A375 (cell line): ENCODE measurements around the gene GATAD2B. TPM values are rescaled to one million over a fixed set of nuclear protein-coding genes. Genes with fewer than 3 reads are reported as not detected.

Experiments
- small RNA-seq: library from RNA; depleted of rRNA; stranded (forward); fragments of <200 nt; gene quantifications from one replicate; pipeline ENCODE3, GENCODE V24; 2014
- total RNA-seq: library from RNA; depleted of rRNA; stranded (reverse); fragments of >200 nt; shearing (Covaris generic); gene quantifications from 2 replicates; pipeline ENCODE4 v1.2.3, GENCODE V29; 2014; rRNA removed

The GATAD2B gene
- total RNA-seq = 9.7 and 11.2 TPM in 2 replicates

DNA sequence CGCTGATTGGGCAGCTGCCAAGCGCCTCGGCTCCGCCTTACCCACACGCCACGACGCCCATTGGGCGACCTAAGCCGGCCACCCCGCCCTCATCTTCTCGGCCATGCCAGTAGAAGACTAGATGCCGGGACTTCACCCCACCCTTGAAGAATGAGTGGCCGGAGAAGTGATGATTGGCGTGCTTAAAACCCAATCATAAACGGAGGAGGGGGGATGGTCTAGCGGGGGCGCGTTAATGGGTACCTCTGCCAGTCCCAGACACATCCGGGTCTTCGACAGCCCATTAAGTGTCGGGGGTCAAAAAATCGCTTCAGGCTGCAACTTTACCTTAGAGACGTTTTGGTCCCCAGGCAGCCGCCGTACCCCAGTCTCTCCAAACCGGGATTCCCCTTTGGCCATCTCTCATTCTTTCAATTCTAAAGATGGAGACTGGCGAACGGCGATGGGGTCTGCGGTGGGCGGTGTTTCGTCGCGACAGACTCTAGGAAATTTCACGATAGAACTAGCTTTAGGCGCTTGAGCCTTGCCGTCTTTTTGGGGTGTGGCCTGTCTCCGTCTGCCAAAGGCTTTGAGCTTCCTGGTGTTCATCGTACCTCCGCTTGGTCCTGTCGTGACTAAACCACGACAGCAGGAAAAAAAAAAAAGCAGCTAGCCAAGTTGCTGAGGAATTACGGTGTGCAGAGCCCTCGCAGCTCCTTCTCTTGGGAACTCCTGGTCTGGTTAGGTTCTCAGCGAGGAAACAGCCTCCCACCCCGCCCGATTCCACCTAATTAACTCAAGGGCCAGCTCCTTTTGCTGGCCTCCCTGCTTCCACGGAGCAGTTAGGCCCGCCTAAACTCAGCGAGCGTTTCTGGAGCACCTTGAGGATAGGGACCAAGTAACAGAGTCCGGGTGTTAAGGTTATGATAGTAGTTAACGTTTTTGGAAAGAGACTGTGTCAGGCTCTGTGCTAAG lies at the start of gene GATAD2B:
TSS of gene GATAD2B (minus strand) at position 1 of the 954 bp plus-strand sequence. CDS start 94,625 bp downstream, outside the sequence.

DNA sequence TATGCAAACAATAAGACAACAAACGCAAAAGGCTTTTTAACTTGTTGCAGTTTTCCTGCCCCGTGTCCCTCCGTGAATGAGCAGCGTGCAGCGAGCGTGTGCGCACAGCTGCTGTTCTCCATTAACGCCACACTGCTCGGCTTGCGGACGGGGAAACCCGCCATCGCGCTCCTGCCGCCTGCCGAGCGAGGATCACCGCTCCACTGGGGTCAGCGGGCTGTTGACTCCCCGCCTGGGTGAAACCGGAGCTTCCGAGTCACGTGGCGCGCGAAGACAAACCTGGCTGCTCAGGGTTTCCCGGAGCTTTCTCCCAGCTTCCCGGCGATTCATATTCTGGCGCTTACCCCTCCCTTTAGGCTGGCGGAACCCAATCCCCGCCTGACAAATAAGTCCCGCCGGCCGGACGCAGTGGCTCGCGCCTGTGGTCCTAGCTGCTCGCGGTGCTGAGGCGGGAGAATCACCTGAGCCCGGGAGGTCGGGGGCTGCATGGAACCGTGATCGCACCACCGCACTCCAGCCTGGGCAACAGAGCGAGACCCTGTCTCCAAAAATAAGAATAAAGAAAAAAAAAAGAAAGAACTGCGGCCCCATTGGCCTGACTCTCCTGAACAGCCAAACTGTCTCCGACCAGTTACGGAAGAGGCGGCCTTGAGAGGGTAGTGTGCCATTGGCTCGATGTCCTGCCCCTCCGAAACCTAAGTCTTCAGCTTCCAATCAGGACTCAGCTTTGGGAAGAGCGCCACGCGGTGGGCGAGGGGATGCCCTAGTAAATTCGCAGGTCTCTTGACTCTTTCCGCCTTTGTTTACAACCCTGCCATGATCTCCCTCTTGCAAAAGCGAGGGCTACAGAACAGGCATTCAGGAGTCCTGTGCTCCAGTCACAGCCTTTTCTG lies 44.6 kb upstream of the GATAD2B start, which contains the start of gene CREB3L4:
TSS of gene CREB3L4 (plus strand) at position 796 of the 893 bp plus-strand sequence. CDS start 624 bp downstream, outside the sequence.

DNA sequence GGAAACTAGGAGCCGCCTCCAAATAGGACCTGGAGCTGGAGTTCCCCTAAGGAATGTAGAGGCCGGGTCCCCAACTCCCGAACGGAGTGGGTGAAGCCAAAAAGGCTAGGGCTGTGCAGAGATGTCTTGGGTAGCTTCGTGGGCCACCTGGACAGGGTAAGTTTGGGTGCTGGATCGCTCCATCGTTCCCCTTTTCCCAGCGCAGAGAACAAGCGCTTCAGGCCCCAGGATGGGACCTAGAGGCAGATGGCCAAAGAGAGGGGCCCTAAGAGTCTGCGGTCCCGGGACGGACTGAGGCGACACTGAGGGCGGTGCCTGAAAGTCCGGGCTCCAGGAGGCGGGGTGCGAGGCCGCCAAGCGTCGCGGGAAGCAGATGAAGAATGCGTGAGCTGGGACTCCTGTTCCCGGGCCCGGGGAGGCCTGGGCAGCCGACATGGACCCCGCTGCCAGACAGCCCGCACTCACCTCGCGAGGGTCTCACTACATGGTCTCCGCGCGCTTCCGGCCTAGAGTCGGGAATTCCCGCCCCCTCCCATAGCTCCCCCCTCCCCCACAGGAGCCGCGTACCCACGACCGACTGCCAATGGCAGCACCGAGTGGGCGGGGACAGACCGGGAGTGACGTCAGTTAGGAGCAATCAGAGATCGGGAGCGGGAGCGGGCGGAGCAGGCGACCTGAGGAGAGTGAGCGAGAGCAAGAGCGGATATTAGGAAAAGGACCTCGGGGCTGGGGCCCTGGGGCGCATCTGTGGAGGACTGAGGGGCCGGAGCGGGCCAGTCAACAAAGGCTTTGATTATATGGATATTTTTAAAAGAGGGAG lies 40.5 kb upstream of the GATAD2B start, which contains the start of gene SLC39A1:
TSS of gene SLC39A1 (minus strand) at position 508 of the 820 bp plus-strand sequence. CDS start 822 bp downstream, outside the sequence.

DNA sequence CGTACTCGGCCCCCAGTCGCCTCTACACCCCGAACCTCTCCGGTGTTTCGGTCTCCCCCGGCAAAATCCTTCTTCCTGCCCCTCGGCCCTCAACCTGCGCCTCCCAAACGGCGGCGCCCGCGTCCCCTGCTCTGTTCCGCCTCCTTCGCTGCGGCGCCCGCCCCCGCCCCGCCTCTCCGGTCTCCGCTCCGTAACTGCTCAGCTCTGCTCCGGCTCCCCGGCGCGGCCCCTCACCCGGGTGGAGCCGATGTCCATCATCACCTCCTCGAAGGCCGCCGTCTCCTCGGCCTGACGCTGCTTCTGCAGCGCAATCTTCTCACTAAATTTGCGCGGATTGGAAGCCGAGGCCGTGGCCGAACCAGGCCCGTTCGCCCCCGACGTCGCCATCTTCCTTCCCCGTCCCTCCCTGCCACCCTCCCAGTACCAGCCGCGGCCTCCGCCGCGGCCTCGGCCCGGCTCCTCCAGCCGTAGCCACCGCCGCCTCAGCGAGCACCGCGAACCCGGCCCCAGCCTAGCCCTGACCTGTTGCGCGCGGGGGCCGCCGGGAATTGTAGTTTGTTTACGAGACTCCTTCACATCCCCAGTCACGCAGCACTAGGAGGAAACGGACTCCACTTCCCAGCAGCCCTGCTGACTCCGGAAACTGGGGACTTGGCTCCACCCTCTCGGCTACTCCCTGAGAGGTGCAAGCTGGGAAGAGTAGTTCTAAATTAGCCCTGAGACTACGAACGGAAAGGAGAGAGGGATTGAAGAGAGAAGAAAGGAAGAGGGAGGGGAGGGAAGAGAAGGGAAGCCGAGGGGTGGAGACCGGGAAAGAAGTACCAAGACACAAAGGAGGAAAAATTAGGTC lies 35.6 kb upstream of the GATAD2B start, which contains the start of gene CRTC2:
TSS of gene CRTC2 (minus strand) at position 502 of the 850 bp plus-strand sequence. CDS start at position 387, 115 bp downstream.

DNA sequence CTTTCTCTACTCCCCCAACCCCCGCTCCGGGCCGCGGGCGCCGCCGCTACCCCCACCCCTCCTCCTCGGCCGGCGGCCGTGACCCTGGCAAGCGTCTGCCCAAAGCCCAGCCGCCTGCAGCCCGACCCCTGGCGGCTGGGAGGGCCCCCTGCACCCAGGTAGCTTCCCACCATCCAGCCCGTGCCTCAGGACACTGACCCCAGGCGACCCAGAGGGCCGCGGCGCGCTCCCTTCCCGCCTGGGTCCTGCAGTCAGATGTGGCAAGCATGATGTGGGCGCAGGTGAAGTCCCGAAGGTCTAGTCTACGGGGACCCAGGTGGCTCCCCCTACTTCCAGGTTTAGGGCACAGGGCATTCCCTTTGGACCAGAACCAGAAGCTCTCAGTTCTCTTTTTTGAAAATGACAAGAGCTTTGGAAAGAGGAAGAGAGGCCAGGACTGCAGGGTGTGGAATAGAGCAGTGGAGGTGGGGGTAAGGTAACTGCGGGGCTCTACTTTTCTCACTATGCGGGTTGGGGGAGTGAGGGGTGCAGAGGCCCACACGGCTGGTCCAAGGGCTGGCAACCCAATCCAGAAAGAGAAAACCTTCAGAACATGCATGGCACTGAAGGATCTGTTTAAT lies 24.0 kb upstream of the GATAD2B start, which contains the start of gene DENND4B:
TSS of gene DENND4B (minus strand) at position 97 of the 620 bp plus-strand sequence. CDS start 2,344 bp downstream, outside the sequence.

DNA sequence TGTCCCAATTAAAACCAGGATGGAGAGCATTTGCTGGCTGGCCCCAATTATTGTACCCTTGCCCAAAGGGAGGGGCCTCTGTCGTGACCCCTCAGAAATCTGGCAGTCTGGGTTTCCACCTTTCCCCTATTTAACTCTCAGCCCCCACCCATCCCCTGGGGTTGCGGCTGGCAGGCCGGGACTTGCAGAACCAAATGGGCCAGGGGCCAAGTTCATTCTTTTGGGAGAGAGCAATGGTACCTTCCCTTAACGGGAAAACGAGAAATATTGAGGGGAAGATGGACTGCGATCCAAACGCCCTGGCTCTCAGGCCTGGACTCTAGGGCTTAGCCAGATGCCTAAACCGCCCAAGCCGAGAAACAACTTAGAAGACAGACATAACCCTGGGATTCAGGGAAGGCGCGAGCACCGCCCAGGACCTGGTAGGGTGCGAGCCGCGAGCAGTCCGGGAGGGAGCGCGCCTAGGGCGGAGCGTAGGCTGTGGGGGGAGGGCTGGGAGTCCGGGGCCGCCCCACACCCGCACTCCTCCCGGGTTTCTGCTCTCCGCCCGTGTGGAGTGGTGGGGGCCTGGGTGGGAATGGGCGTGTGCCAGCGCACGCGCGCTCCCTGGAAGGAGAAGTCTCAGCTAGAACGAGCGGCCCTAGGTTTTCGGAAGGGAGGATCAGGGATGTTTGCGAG lies 147.9 kb downstream of the GATAD2B start, which contains the start of gene SLC27A3:
TSS of gene SLC27A3 (plus strand) at position 628 of the 678 bp plus-strand sequence. CDS start 91 bp downstream, outside the sequence.

Small RNA genes lying within 50 kb of the gene (small RNA-seq; reads per million reads assigned to genes)
- gene AL831737.1 (not detected), gene MIR6737 (not detected), gene RF00019 (not detected)

Other genes starting within 250 kb of the GATAD2B start
- 0.24 and 0.26 TPM in 2 replicates for gene NPR1, start 244.3 kb downstream of the GATAD2B start, total RNA-seq
- 37.6 and 41.5 TPM in 2 replicates for gene INTS3, start 194.9 kb downstream of the GATAD2B start, total RNA-seq
- 10.2 and 14.5 TPM in 2 replicates for gene SLC27A3, start 147.6 kb downstream of the GATAD2B start, total RNA-seq
- 34.9 and 35.8 TPM in 2 replicates for gene DENND4B, start 23.7 kb upstream of the GATAD2B start, total RNA-seq
- 24.2 and 79.5 TPM in 2 replicates for gene CRTC2, start 35.6 kb upstream of the GATAD2B start, total RNA-seq
- gene SLC39A1, start 40.6 kb upstream of the GATAD2B start, total RNA-seq = 180 and 181 TPM in 2 replicates
- 22.7 and 28.3 TPM in 2 replicates for gene CREB3L4, start 44.9 kb upstream of the GATAD2B start, total RNA-seq
- 219 and 221 TPM in 2 replicates for gene JTB, start 54.7 kb upstream of the GATAD2B start, total RNA-seq
- gene RAB13, start 63.4 kb upstream of the GATAD2B start, total RNA-seq = 76.3 and 82.2 TPM in 2 replicates
- 4,591 and 4,593 TPM in 2 replicates for gene RPS27, start 67.8 kb upstream of the GATAD2B start, total RNA-seq
- 0.08 TPM in 1 of 2 replicates, not detected in the other for gene NUP210L, start 232.1 kb upstream of the GATAD2B start, total RNA-seq